Activated CD8-positive, alpha-beta T cell treated with anti-CD3 and anti-CD28 coated beads for 36 hours (primary cell): ENCODE data around the gene PHLDA1. TPM values are rescaled to one million over a fixed set of nuclear protein-coding genes. Genes with fewer than 3 reads are reported as not detected.

Experiments
- ATAC-seq: fragments of 200-7000 bp; cut with Tn5 transposase; one replicate; pipeline ENCODE4 v1.10.0; 2021; ENCODE audit warnings: mild to moderate bottlenecking, moderate library complexity
- CTCF ChIA-PET: fragments of 350-600 bp; sonication (Branson Sonifier 250); formaldehyde crosslinking; loops from one replicate; lab custom pipeline; 2021; ENCODE audit warnings: antibody characterized with exemption; lab: Charles Lee
- POLR2A ChIA-PET: fragments of 350-600 bp; sonication (Branson Sonifier 250); formaldehyde crosslinking; loops from one replicate; lab custom pipeline; 2021; ENCODE audit warnings: antibody characterized with exemption; lab: Charles Lee
- DNase-seq: peaks from one replicate; pipeline ENCODE4 v3.0.0-alpha.2; 2020
- H3K27ac Mint-ChIP-seq: one replicate; pipeline ENCODE4 v1.8.0; 2021; ENCODE audit warnings: mild to moderate bottlenecking, mixed read lengths
- H3K27me3 Mint-ChIP-seq: one replicate; pipeline ENCODE4 v1.8.0; 2021; ENCODE audit warnings: mixed read lengths
- H3K36me3 Mint-ChIP-seq: one replicate; pipeline ENCODE4 v1.8.0; 2021; ENCODE audit warnings: low read depth, mixed read lengths
- H3K4me1 Mint-ChIP-seq: one replicate; pipeline ENCODE4 v1.8.0; 2021; ENCODE audit warnings: low read depth, mixed read lengths
- H3K4me3 Mint-ChIP-seq: one replicate; pipeline ENCODE4 v1.8.0; 2021; ENCODE audit warnings: mild to moderate bottlenecking, moderate library complexity, mixed read lengths
- H3K9me3 Mint-ChIP-seq: one replicate; pipeline ENCODE4 v1.8.0; 2021; ENCODE audit warnings: mixed read lengths
- CTCF ChIP-seq: fragments of 200-600 bp; IDR thresholded peaks from one replicate; pipeline ENCODE4 v1.8.0; 2022; ENCODE audit warnings: antibody characterized with exemption, mild to moderate bottlenecking
- intact Hi-C: fragments of 100-400 bp; cut with micrococcal nuclease; formaldehyde crosslinking; loops from one replicate; pipeline ENCODE4 v1.10.0; 2022
- total RNA-seq, 2 experiments: library from RNA; stranded (reverse); gene quantifications; one replicate each; pipeline ENCODE4 v1.2.3, GENCODE V29; 2021

The PHLDA1 gene
- total RNA-seq, 2 experiments from 2014 or later, result 33.9 to 35.0 TPM

GRCh38 chr12:76002598-76003354, 28.8 kb downstream of the PHLDA1 start:
- H3K27me3 Mint-ChIP-seq, result peaks cover 5% of the 10 kb centered on the region
- peaks cover 9% of the 10 kb centered on the region for H3K9me3 Mint-ChIP-seq
- no peak overlapping the region for H3K4me3 Mint-ChIP-seq
- ChIA-PET CTCF (interaction anchor here (0.9 to 1.4 kb wide), 2 partner anchors 9 to 10 kb away, joined by 3 to 4 read pairs; no protein-coding TSS in a partner anchor), POLR2A (interaction anchor here (0.6 to 1.3 kb wide), 2 partner anchors 15 to 18 kb away, joined by 3 read pairs; no protein-coding TSS in a partner anchor)
- intact Hi-C loops, result no loop called here
- no peak overlapping the region for H3K27ac Mint-ChIP-seq
- H3K36me3 Mint-ChIP-seq, result peaks cover 3% of the 10 kb centered on the region
- H3K4me1 Mint-ChIP-seq, result peaks cover 1% of the 10 kb centered on the region
- no peak for DNase-seq
- TF ChIP-seq CTCF, result no peak
- ATAC-seq, result no peak

DNA sequence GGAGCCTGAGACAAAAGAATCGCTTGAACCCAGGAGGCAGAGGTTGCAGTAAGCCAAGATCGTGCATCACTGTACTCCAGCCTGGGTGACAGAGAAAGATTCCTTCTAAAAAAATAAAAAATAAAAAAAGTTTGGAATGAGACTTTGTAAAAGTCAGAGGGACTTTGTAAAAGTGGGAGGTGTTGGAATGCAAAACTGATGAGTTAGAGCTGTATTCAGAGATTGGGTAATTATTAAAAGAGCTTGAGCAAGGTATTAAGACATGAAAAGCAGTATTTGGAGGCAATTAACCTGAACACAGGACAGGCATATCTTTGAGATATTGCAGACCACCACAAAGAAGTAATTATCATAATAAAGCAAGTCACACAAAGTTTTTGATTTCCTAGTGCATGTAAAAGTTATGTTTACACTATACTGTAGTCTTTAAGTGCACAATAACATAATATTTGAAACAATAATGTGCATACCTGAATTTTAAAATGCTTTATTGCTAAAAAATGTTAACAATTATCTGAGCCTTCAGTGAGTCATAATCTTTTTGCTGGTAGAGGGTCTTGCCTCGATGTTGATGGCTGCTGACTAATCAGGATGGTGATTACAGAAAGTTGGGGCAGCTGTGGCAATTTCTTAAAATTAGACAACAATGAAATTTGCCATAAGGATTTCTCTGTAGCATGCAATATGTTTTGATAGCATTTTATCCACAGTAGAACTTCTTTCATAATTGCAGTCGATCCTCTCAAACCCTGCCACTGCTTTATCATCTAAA, 33.1 kb downstream of the PHLDA1 start:
- ChIA-PET CTCF (no interaction called here), POLR2A (no interaction called here)
- no peaks in the 10 kb centered on the region for H3K36me3 Mint-ChIP-seq
- no peak overlapping the region for H3K4me3 Mint-ChIP-seq
- no peak overlapping the region for H3K27ac Mint-ChIP-seq
- peaks cover 34% of the 10 kb centered on the region for H3K4me1 Mint-ChIP-seq
- ATAC-seq, result no peak
- TF ChIP-seq CTCF, result no peak
- no peaks in the 10 kb centered on the region for H3K9me3 Mint-ChIP-seq
- DNase-seq, result no peak
- H3K27me3 Mint-ChIP-seq, result no peaks in the 10 kb centered on the region
- intact Hi-C loops, result no loop called here

GRCh38 chr12:75997658-75998057, 33.9 kb downstream of the PHLDA1 start:
- H3K4me1 Mint-ChIP-seq, result peaks cover 38% of the 10 kb centered on the region
- intact Hi-C loops, result no loop called here
- POLR2A ChIA-PET, result no interaction called here
- no peaks in the 10 kb centered on the region for H3K27me3 Mint-ChIP-seq
- H3K4me3 Mint-ChIP-seq, result no peak overlapping the region
- no peak for DNase-seq
- no peak for ATAC-seq
- no peaks in the 10 kb centered on the region for H3K9me3 Mint-ChIP-seq
- no peak overlapping the region for H3K27ac Mint-ChIP-seq
- CTCF ChIA-PET, result no interaction called here
- H3K36me3 Mint-ChIP-seq, result no peaks in the 10 kb centered on the region
- TF ChIP-seq CTCF, result no peak

DNA sequence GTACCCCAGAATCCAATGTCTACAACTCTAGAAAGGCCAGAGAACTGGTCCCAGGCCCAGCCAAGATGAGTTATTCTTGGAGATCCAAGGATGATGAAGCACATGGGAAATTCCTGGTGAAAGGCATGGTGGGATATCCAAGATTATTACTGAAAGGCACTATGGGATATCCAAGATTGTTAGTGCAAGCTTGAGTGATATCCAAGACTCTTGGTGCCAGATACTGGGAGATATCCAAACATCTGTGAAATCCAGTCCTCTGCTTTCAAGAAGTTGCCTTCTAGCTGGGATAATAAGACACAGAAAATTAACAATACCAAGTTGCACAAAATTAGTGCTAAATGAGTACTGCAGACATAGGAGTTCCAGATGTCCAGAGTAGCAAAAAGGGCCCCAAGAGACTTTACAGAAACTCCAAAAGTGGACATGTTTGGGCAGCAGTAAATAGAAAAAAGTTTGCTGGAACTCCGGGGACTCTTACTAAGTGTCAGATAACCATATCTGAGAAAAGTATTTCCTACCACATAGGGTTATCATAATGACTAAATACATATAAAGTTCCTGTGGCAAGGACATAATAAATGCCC, 34.6 kb downstream of the PHLDA1 start:
- Mint-ChIP-seq H3K27me3 (no peaks in the 10 kb centered on the region), H3K27ac (no peak overlapping the region), H3K36me3 (no peaks in the 10 kb centered on the region), H3K9me3 (no peaks in the 10 kb centered on the region), H3K4me1 (peaks cover 39% of the 10 kb centered on the region), H3K4me3 (no peak overlapping the region)
- DNase-seq (no peak), ATAC-seq (no peak)
- no peak for TF ChIP-seq CTCF
- intact Hi-C loops, result no loop called here
- ChIA-PET CTCF (interaction anchor here (0.7 kb wide), 1 partner anchor 16 kb away, joined by 3 read pairs; no protein-coding TSS in a partner anchor), POLR2A (interaction anchor here (0.9 to 1.1 kb wide), 2 partner anchors 18 to 35 kb away, joined by 3 read pairs; partner anchors contain the start of gene PHLDA1)
